CD4-positive, alpha-beta T cell (primary cell): Measurements from ENCODE around the gene IL17RB. TPM values are rescaled to one million over a fixed set of nuclear protein-coding genes. Genes with fewer than 3 reads are reported as not detected.

Experiments
- ATAC-seq: fragments of 200-7000 bp; cut with Tn5 transposase; one replicate; pipeline ENCODE4 v1.10.0; 2022; ENCODE audit warnings: mild to moderate bottlenecking; ENCODE audit not compliant: poor library complexity
- CTCF ChIA-PET: fragments of 350-600 bp; sonication (Branson Sonifier 250); formaldehyde crosslinking; loops from one replicate; lab custom pipeline; 2021; ENCODE audit warnings: antibody characterized with exemption, inconsistent platforms; lab: Charles Lee
- POLR2A ChIA-PET: fragments of 350-600 bp; sonication (Branson Sonifier 250); formaldehyde crosslinking; loops from one replicate; lab custom pipeline; 2021; ENCODE audit warnings: antibody characterized with exemption, inconsistent platforms; lab: Charles Lee
- DNase-seq, 14 experiments: peaks; one replicate each; pipeline ENCODE4 v3.0.0-alpha.2; 2013 to 2020; ENCODE audit warnings: mixed read lengths in 2 of 14
- H3K27ac ChIP-seq, 2 donors: one replicate each; pipeline versions ENCODE4 v1.5.1 to v1.7.0; 2013; ENCODE audit warnings: low read length in 2 of 2, low read depth in 1 of 2, mild to moderate bottlenecking in 1 of 2
- H3K27me3 ChIP-seq, 2 experiments: 1 replicate in 1 of 2; 2 replicates in 1 of 2; pipeline versions ENCODE4 v1.6.1 to v1.7.0; 2013; ENCODE audit warnings: low read length in 2 of 2, control low read depth in 1 of 2, mild to moderate bottlenecking in 1 of 2, moderate library complexity in 1 of 2; ENCODE audit not compliant: insufficient read depth in 2 of 2, control insufficient read depth in 1 of 2
- H3K36me3 ChIP-seq: one replicate; pipeline ENCODE4 v1.6.1; 2013; ENCODE audit warnings: low read length, control low read depth; ENCODE audit not compliant: insufficient read depth
- H3K4me1 ChIP-seq: one replicate; pipeline ENCODE4 v1.6.1; 2013; ENCODE audit warnings: low read length, control low read depth; ENCODE audit not compliant: insufficient read depth
- H3K4me3 ChIP-seq: one replicate; pipeline ENCODE4 v1.5.1; 2013; ENCODE audit warnings: mild to moderate bottlenecking, low read length, moderate library complexity
- H3K9me3 ChIP-seq, 2 experiments: 1 replicate in 1 of 2; 2 replicates in 1 of 2; pipeline versions ENCODE4 v1.6.1 to v1.7.0; 2013; ENCODE audit warnings: low read length in 2 of 2, mild to moderate bottlenecking in 2 of 2, control low read depth in 1 of 2, moderate library complexity in 1 of 2; ENCODE audit not compliant: control insufficient read depth in 1 of 2, insufficient read depth in 1 of 2
- H3K27ac Mint-ChIP-seq: one replicate; pipeline ENCODE4 v1.8.0; 2020; ENCODE audit warnings: mixed read lengths
- H3K27me3 Mint-ChIP-seq: one replicate; pipeline ENCODE4 v1.8.0; 2021; ENCODE audit warnings: mixed read lengths
- H3K36me3 Mint-ChIP-seq: one replicate; pipeline ENCODE4 v1.8.0; 2021; ENCODE audit warnings: low read depth, mixed read lengths
- H3K4me1 Mint-ChIP-seq: one replicate; pipeline ENCODE4 v1.8.0; 2021; ENCODE audit warnings: low read depth, mixed read lengths
- H3K4me3 Mint-ChIP-seq: one replicate; pipeline ENCODE4 v1.8.0; 2020; ENCODE audit warnings: mild to moderate bottlenecking, mixed read lengths
- H3K9me3 Mint-ChIP-seq: one replicate; pipeline ENCODE4 v1.8.0; 2020; ENCODE audit warnings: mixed read lengths
- intact Hi-C, 2 experiments: fragments of 100-400 bp; cut with DNase I in 1 of 2; cut with micrococcal nuclease in 1 of 2; formaldehyde crosslinking; loops; one replicate each; pipeline versions ENCODE4 v1.15.1 to v1.9.0; 2023 to 2025; cut with DNase I, micrococcal nuclease
- total RNA-seq, 174 experiments: library from RNA in 2 of 174; stranded (reverse) in 2 of 174; gene quantifications; one replicate each; pipeline ENCODE4 v1.2.3 and lab custom pipeline; 2021 to 2026
- TF ChIP-seq, protein P1 (sequence below): fragments of 200-600 bp; IDR thresholded peaks from one replicate; pipeline ENCODE4 v1.8.0; 2022; ENCODE audit warnings: antibody characterized with exemption, mild to moderate bottlenecking

IL17RB gene
- total RNA-seq, 2 experiments from 2014 or later, result 0.22 to 0.36 TPM

DNA sequence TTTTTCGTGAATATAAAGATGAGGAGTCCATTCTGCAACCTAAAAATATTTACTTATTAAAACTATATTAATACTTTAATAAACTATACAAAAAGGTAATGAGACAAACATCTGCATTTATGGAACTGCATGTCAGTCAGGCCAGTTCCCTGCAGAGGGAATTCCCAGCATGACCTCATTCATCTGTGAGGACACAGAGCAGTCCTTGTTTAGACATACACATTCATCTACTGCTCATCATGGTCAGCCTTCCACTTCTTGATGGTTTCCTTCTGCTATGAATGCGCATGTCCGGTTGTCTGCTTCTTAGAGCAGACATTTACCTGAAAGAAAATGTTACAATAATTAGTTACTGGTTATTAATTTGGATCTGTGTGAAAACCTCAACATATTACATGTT is 38.9 kb downstream of the IL17RB start:
- no peak overlapping the region for H3K4me3 Mint-ChIP-seq
- no peak overlapping the region for H3K27ac ChIP-seq
- peaks cover 63% of the 10 kb centered on the region for H3K4me1 Mint-ChIP-seq
- TF ChIP-seq, protein P1, sequence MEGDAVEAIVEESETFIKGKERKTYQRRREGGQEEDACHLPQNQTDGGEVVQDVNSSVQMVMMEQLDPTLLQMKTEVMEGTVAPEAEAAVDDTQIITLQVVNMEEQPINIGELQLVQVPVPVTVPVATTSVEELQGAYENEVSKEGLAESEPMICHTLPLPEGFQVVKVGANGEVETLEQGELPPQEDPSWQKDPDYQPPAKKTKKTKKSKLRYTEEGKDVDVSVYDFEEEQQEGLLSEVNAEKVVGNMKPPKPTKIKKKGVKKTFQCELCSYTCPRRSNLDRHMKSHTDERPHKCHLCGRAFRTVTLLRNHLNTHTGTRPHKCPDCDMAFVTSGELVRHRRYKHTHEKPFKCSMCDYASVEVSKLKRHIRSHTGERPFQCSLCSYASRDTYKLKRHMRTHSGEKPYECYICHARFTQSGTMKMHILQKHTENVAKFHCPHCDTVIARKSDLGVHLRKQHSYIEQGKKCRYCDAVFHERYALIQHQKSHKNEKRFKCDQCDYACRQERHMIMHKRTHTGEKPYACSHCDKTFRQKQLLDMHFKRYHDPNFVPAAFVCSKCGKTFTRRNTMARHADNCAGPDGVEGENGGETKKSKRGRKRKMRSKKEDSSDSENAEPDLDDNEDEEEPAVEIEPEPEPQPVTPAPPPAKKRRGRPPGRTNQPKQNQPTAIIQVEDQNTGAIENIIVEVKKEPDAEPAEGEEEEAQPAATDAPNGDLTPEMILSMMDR, result no peak
- no peaks in the 10 kb centered on the region for H3K9me3 Mint-ChIP-seq
- no peaks in the 10 kb centered on the region for H3K9me3 ChIP-seq
- H3K36me3 Mint-ChIP-seq, result peaks cover 69% of the 10 kb centered on the region
- peaks cover 24% of the 10 kb centered on the region for H3K4me1 ChIP-seq
- intact Hi-C loops, result loop anchor here in 1 of 2 experiments (10.0 kb wide), 1 partner anchor 760 kb away; no protein-coding TSS in a partner anchor
- POLR2A ChIA-PET, result no interaction called here
- H3K27me3 ChIP-seq, result no peaks in the 10 kb centered on the region
- ATAC-seq, result no peak
- DNase-seq, result peak in 1 of 14 experiments; percentile 35
- CTCF ChIA-PET, result no interaction called here
- H3K36me3 ChIP-seq, result peaks cover 41% of the 10 kb centered on the region
- H3K27ac Mint-ChIP-seq, result no peak overlapping the region
- H3K4me3 ChIP-seq, result no peak overlapping the region
- no peaks in the 10 kb centered on the region for H3K27me3 Mint-ChIP-seq

DNA sequence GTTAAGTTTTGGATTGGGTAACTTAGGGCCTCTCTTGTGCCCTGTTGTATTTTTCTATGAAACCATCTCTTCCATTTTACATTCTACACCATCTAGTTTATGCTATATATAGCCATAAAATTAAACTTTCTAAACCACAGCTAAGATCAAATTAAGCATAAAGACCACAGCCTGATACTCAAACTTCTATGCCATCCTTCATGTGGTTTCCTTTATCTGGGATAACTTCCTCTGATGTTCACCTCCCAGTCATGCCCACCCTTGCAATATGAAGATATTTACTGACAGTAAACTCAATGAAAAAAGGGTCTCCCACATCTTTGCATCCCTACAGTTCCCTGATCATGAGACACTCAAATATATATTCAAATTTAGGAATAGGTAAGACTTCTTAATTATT is 41.1 kb downstream of the IL17RB start:
- Mint-ChIP-seq H3K36me3 (peaks cover 71% of the 10 kb centered on the region), H3K4me1 (peaks cover 60% of the 10 kb centered on the region), H3K9me3 (no peaks in the 10 kb centered on the region), H3K27ac (peak overlapping the region; percentile 37), H3K4me3 (peak overlapping the region; percentile 14), H3K27me3 (no peaks in the 10 kb centered on the region)
- TF ChIP-seq, protein P1, result no peak
- Histone ChIP-seq H3K27ac (no peak overlapping the region), H3K9me3 (no peaks in the 10 kb centered on the region), H3K36me3 (peaks cover 41% of the 10 kb centered on the region), H3K4me3 (no peak overlapping the region), H3K4me1 (peaks cover 22% of the 10 kb centered on the region), H3K27me3 (no peaks in the 10 kb centered on the region)
- DNase-seq (no peak), ATAC-seq (no peak)
- CTCF ChIA-PET, result no interaction called here
- intact Hi-C loops, result loop anchor here in 1 of 2 experiments (10.0 kb wide), 1 partner anchor 763 kb away; no protein-coding TSS in a partner anchor
- POLR2A ChIA-PET, result no interaction called here

DNA sequence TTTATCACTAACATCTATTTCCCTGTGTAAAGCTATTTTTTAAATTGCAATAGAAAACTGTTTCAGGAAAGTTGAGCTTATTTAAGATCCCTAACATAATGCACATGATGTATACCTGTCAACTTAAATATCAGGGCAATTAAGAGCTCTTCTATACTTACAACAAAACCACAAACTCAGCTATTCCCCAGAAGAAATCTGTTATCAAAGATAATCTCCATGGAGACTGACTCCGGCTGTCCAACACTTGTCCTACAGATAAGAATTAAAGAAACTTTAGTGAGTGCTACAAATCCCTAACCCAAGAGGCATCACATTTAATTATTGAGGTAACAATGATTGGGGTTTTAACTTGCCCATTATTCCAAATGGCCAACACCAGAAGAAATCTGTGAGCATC is 41.9 kb downstream of the IL17RB start:
- Histone ChIP-seq H3K27ac (no peak overlapping the region), H3K4me3 (no peak overlapping the region), H3K9me3 (no peaks in the 10 kb centered on the region), H3K4me1 (peaks cover 21% of the 10 kb centered on the region), H3K36me3 (peaks cover 41% of the 10 kb centered on the region), H3K27me3 (no peaks in the 10 kb centered on the region)
- ATAC-seq (no peak), DNase-seq (no peak)
- Mint-ChIP-seq H3K36me3 (peaks cover 64% of the 10 kb centered on the region), H3K27me3 (no peaks in the 10 kb centered on the region), H3K4me1 (peaks cover 60% of the 10 kb centered on the region), H3K4me3 (peak overlapping the region; percentile 59), H3K9me3 (no peaks in the 10 kb centered on the region), H3K27ac (peak overlapping the region; percentile 66)
- TF ChIP-seq, protein P1, result no peak
- ChIA-PET CTCF (no interaction called here), POLR2A (interaction anchor here (0.6 kb wide), 1 partner anchor 10 kb away, joined by 3 read pairs; no protein-coding TSS in a partner anchor)
- intact Hi-C loops, result loop anchor here in 1 of 2 experiments (10.0 kb wide), 1 partner anchor 763 kb away; no protein-coding TSS in a partner anchor
